ENCODE results near the gene GDI2. TPM values are rescaled to one million over a fixed set of nuclear protein-coding genes. Genes with fewer than 3 reads are reported as not detected.
A peak's percentile ranks its signal among the peaks of the same experiment; 100 is the strongest.
"Not testable (repeated sequence)": the region's sequence is repeated elsewhere in the genome, so short reads cannot be mapped to it uniquely, and the experiment has no call there.

The GDI2 gene
- total RNA-seq, 2 donors from 2014 or later, result 186 to 218 TPM

GRCh38 chr10:5811387-5811821 is 1.8 kb downstream of the GDI2 start:
- 6% methylated on average over 6 of the region's 6 CpGs for WGBS
- H3K27me3 ChIP-seq (replicated peaks; ENCODE audit: insufficient read depth), result no peaks in the 10 kb centered on the region
- H3K36me3 ChIP-seq, result no peaks in the 10 kb centered on the region
- peak overlapping the region; percentile 3 to 74 for H3K4me3 ChIP-seq
- no peak for DNase-seq (ENCODE audit: low spot score)
- intact Hi-C loops (cut with DNase I), result loop anchor here (10.0 kb wide), 1 partner anchor 277 kb away; no protein-coding TSS in a partner anchor
- H3K4me1 ChIP-seq (replicated peaks), result peaks cover 5% of the 10 kb centered on the region
- TF ChIP-seq POLR2AphosphoS5 (IDR thresholded peaks at IDR 0.05) (no peak), POLR2A (IDR thresholded peaks at IDR 0.05) (no peak), CTCF (IDR thresholded peaks at IDR 0.05) (no peak)
- no peak overlapping the region for H3K27ac ChIP-seq
- no peaks in the 10 kb centered on the region for H3K9me3 ChIP-seq

GRCh38 chr10:5810225-5810624 is 3.0 kb downstream of the GDI2 start:
- TF ChIP-seq POLR2AphosphoS5 (IDR thresholded peaks at IDR 0.05), result no peak
- no peak for TF ChIP-seq CTCF (IDR thresholded peaks at IDR 0.05)
- no peak for TF ChIP-seq POLR2A (IDR thresholded peaks at IDR 0.05)
- Histone ChIP-seq H3K4me1 (replicated peaks) (peaks cover 5% of the 10 kb centered on the region), H3K36me3 (no peaks in the 10 kb centered on the region), H3K27ac (no peak overlapping the region), H3K9me3 (no peaks in the 10 kb centered on the region), H3K4me3 (no peak overlapping the region), H3K27me3 (replicated peaks; ENCODE audit: insufficient read depth) (no peaks in the 10 kb centered on the region)
- intact Hi-C loops (cut with DNase I), result loop anchor here (10.0 kb wide), 1 partner anchor 275 kb away; no protein-coding TSS in a partner anchor
- no peak for DNase-seq (ENCODE audit: low spot score)
- WGBS, result 54% methylated on average over 2 of the region's 2 CpGs

GRCh38 chr10:5809527-5810154 is 3.6 kb downstream of the GDI2 start:
- Histone ChIP-seq H3K27me3 (replicated peaks; ENCODE audit: insufficient read depth) (no peaks in the 10 kb centered on the region), H3K27ac (no peak overlapping the region), H3K36me3 (no peaks in the 10 kb centered on the region), H3K4me3 (no peak overlapping the region), H3K9me3 (no peaks in the 10 kb centered on the region), H3K4me1 (replicated peaks) (peaks cover 5% of the 10 kb centered on the region)
- 42% methylated on average over 4 of the region's 4 CpGs for WGBS
- intact Hi-C loops (cut with DNase I), result loop anchor here (10.0 kb wide), 1 partner anchor 275 kb away; no protein-coding TSS in a partner anchor
- no peak for DNase-seq (ENCODE audit: low spot score)
- TF ChIP-seq POLR2A (IDR thresholded peaks at IDR 0.05), result no peak

GRCh38 chr10:5808783-5809392 is 4.3 kb downstream of the GDI2 start:
- H3K36me3 ChIP-seq; H3K4me1 ChIP-seq (replicated peaks); H3K27me3 ChIP-seq (replicated peaks; ENCODE audit: insufficient read depth); H3K9me3 ChIP-seq; H3K27ac ChIP-seq; intact Hi-C loops (cut with DNase I); H3K4me3 ChIP-seq; DNase-seq (ENCODE audit: low spot score): not testable (repeated sequence)
- 79% methylated on average over 7 of the region's 7 CpGs for WGBS

- Histone ChIP-seq H3K9me3 (no peaks in the 10 kb centered on the region), H3K4me3 (no peak overlapping the region), H3K27ac (no peak overlapping the region), H3K4me1 (replicated peaks) (peaks cover 5% of the 10 kb centered on the region), H3K27me3 (replicated peaks; ENCODE audit: insufficient read depth) (no peaks in the 10 kb centered on the region), H3K36me3 (no peaks in the 10 kb centered on the region)
- no peak for TF ChIP-seq POLR2AphosphoS5 (IDR thresholded peaks at IDR 0.05)
- no peak for TF ChIP-seq POLR2A (IDR thresholded peaks at IDR 0.05)
- no peak for TF ChIP-seq CTCF (IDR thresholded peaks at IDR 0.05)
- DNase-seq (ENCODE audit: low spot score), result no peak
- WGBS, result 45% methylated on average over 2 of the region's 2 CpGs
- intact Hi-C loops (cut with DNase I), result no loop called here
Measured at GRCh38 chr10:5806745-5807144, 6.5 kb downstream of the GDI2 start.

- Histone ChIP-seq H3K9me3 (no peaks in the 10 kb centered on the region), H3K27ac (no peak overlapping the region), H3K4me1 (replicated peaks) (peaks cover 5% of the 10 kb centered on the region), H3K36me3 (no peaks in the 10 kb centered on the region), H3K27me3 (replicated peaks; ENCODE audit: insufficient read depth) (no peaks in the 10 kb centered on the region), H3K4me3 (no peak overlapping the region)
- intact Hi-C loops (cut with DNase I), result no loop called here
- DNase-seq (ENCODE audit: low spot score), result no peak
- 84% methylated on average over 4 of the region's 4 CpGs for WGBS
- no peak for TF ChIP-seq POLR2A (IDR thresholded peaks at IDR 0.05)
- TF ChIP-seq POLR2AphosphoS5 (IDR thresholded peaks at IDR 0.05), result no peak
- TF ChIP-seq CTCF (IDR thresholded peaks at IDR 0.05), result no peak
Measured at GRCh38 chr10:5805711-5806110, 7.5 kb downstream of the GDI2 start.

Data from prostate gland (tissue), 2 donors.